GM12891 (cell line): ENCODE measurements around the gene SLC9C1.

Experiments
- PAX5 ChIP-seq: IDR thresholded peaks from 2 replicates; pipeline ENCODE4 v1.6.1; 2011; ENCODE audit warnings: low read length, moderate library complexity, mild to moderate bottlenecking; ENCODE audit not compliant: insufficient read depth, severe bottlenecking
- POLR2A ChIP-seq: IDR thresholded peaks from 2 replicates; pipeline ENCODE4 v1.6.1; 2011; ENCODE audit warnings: low read depth, low read length, control low read depth
- POLR2AphosphoS5 ChIP-seq: IDR thresholded peaks from 2 replicates; pipeline ENCODE4 v1.6.1; 2011; ENCODE audit warnings: low read depth, low read length, control low read depth
- SPI1 ChIP-seq: IDR thresholded peaks from 2 replicates; pipeline ENCODE4 v1.6.1; 2011; ENCODE audit warnings: low read depth, low read length, control low read depth
- TAF1 ChIP-seq: IDR thresholded peaks from 2 replicates; pipeline ENCODE4 v1.6.1; 2011; ENCODE audit warnings: low read depth, low read length, control low read depth

GRCh38 chr3:112333002-112333380 lies 39.0 kb upstream of the SLC9C1 start, which contains the start of gene CD200:
- TF ChIP-seq POLR2AphosphoS5: no peak
- no peak for TF ChIP-seq SPI1
- TF ChIP-seq POLR2A: peak; percentile 68
- no peak for TF ChIP-seq PAX5
- TF ChIP-seq TAF1: 0 out of 2 replicates have a peak, but pooled peaks have one; percentile 28
